SU-DHL-6 (cell line): Measurements from ENCODE around the gene ZNF28.
"Not testable (repeated sequence)": the region's sequence is repeated elsewhere in the genome, so short reads cannot be mapped to it uniquely, and the experiment has no call there.

Source experiments
- EZH2phosphoT487 ChIP-seq: fragments of 200-600 bp; sonication (generic), shearing (Covaris generic); conservative IDR thresholded peaks from 2 replicates; pipeline ENCODE4 v1.6.1; 2018; ENCODE audit warnings: mild to moderate bottlenecking, antibody characterized with exemption, low read length, moderate library complexity, mixed read lengths
- TF ChIP-seq, protein P1 (sequence below): fragments of 200-600 bp; sonication (generic); IDR thresholded peaks from one replicate; pipeline ENCODE4 v1.5.1; 2017; ENCODE audit warnings: antibody characterized with exemption, mild to moderate bottlenecking, low read length, moderate library complexity; ENCODE audit not compliant: insufficient read depth, poor library complexity, severe bottlenecking

- TF ChIP-seq, protein P1, sequence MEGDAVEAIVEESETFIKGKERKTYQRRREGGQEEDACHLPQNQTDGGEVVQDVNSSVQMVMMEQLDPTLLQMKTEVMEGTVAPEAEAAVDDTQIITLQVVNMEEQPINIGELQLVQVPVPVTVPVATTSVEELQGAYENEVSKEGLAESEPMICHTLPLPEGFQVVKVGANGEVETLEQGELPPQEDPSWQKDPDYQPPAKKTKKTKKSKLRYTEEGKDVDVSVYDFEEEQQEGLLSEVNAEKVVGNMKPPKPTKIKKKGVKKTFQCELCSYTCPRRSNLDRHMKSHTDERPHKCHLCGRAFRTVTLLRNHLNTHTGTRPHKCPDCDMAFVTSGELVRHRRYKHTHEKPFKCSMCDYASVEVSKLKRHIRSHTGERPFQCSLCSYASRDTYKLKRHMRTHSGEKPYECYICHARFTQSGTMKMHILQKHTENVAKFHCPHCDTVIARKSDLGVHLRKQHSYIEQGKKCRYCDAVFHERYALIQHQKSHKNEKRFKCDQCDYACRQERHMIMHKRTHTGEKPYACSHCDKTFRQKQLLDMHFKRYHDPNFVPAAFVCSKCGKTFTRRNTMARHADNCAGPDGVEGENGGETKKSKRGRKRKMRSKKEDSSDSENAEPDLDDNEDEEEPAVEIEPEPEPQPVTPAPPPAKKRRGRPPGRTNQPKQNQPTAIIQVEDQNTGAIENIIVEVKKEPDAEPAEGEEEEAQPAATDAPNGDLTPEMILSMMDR = not testable (repeated sequence)
- TF ChIP-seq EZH2phosphoT487 = not testable (repeated sequence)
Measured at GRCh38 chr19:52840825-52841465, 19.5 kb upstream of the ZNF28 start.
